ENCODE results near the gene CIAO3. TPM values are rescaled to one million over a fixed set of nuclear protein-coding genes. Genes with fewer than 3 reads are reported as not detected.

Gene CIAO3
- total and polyA plus RNA-seq, 3 donors from 2014 or later, result 28.9 to 59.0 (median 58.0) TPM

GRCh38 chr16:783404-784161 lies 42.8 kb upstream of the CIAO3 start:
- no peak for DNase-seq

DNA sequence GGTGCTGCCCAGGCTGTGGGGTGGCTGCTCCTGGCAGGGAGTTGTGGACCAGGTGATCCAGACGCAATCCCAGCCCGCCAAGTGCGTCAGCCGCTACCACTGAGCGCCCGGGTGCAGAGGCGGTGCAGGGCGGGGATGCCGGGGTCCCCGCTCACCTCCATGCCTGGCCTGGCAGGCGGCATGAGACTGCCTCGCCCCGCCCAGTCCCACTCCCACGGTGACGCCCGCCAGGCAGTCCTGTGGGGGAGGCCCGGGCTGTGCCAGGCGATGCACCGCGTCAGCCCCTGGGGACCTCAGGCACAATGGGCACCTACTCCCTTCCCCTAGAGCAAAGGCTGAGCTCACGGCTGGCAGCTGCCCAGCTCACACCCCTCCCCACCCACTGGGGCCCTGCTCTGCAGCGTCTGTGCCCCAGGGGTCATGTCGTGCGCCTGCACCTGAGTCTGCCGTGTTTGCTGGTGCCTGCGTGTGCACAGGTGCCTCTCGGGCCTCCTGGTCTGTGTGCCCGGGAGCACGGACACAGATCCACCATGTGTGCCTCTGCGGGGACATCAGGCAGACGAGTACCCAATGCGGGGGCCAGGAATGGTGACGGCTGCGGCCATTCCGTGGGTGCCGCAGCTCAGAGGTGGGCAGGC lies 42.1 kb upstream of the CIAO3 start:
- no peak for DNase-seq
- no peak overlapping the region for H3K27ac ChIP-seq
- intact Hi-C loops (cut with DNase I; ENCODE audit: low total_unique reads), result no loop called here
- no peak for TF ChIP-seq CTCF (IDR thresholded peaks at IDR 0.05)
- TF ChIP-seq POLR2A (IDR thresholded peaks at IDR 0.05), result no peak
- no peaks in the 10 kb centered on the region for H3K9me3 ChIP-seq
- H3K36me3 ChIP-seq (ENCODE audit: low read depth, missing control alignments), result no peaks in the 10 kb centered on the region
- H3K4me3 ChIP-seq, result no peak overlapping the region
- H3K27me3 ChIP-seq, result no peaks in the 10 kb centered on the region
- H3K4me1 ChIP-seq, result peaks cover 16% of the 10 kb centered on the region
- WGBS, 2 donors, result 68 to 76% methylated on average over 5 to 36 of the region's 36 CpGs

More at GRCh38 chr16:783404-784161, 42.8 kb upstream of the CIAO3 start:
- H3K4me3 ChIP-seq, result no peak overlapping the region
- H3K27ac ChIP-seq, result no peak overlapping the region
- no peaks in the 10 kb centered on the region for H3K36me3 ChIP-seq (ENCODE audit: low read depth, missing control alignments)
- TF ChIP-seq POLR2A (IDR thresholded peaks at IDR 0.05) (no peak), CTCF (IDR thresholded peaks at IDR 0.05) (no peak)
- peaks cover 16% of the 10 kb centered on the region for H3K4me1 ChIP-seq
- no peaks in the 10 kb centered on the region for H3K27me3 ChIP-seq
- 44% methylated on average over 16 of the region's 17 CpGs; no CpG with 5 or more reads in 1 of the 2 donors for WGBS, 2 donors
- H3K9me3 ChIP-seq, result no peaks in the 10 kb centered on the region
- intact Hi-C loops (cut with DNase I; ENCODE audit: low total_unique reads), result no loop called here

GRCh38 chr16:782258-782657 lies 41.5 kb upstream of the CIAO3 start:
- DNase-seq, result no peak
- Histone ChIP-seq H3K9me3 (no peaks in the 10 kb centered on the region), H3K4me1 (peaks cover 11% of the 10 kb centered on the region), H3K27ac (no peak overlapping the region), H3K4me3 (no peak overlapping the region), H3K27me3 (no peaks in the 10 kb centered on the region), H3K36me3 (ENCODE audit: low read depth, missing control alignments) (no peaks in the 10 kb centered on the region)
- 59 to 68% methylated on average over 5 to 6 of the region's 6 CpGs for WGBS, 2 donors
- no peak for TF ChIP-seq POLR2A (IDR thresholded peaks at IDR 0.05)
- TF ChIP-seq CTCF (IDR thresholded peaks at IDR 0.05), result no peak
- intact Hi-C loops (cut with DNase I; ENCODE audit: low total_unique reads), result no loop called here

GRCh38 chr16:781346-782010 lies 40.7 kb upstream of the CIAO3 start:
- no peak for DNase-seq
- intact Hi-C loops (cut with DNase I; ENCODE audit: low total_unique reads), result no loop called here
- no peaks in the 10 kb centered on the region for H3K36me3 ChIP-seq (ENCODE audit: low read depth, missing control alignments)
- no peak overlapping the region for H3K27ac ChIP-seq
- H3K4me1 ChIP-seq, result peaks cover 7% of the 10 kb centered on the region
- no peaks in the 10 kb centered on the region for H3K9me3 ChIP-seq
- WGBS, 2 donors, result 40 to 63% methylated on average over 1 to 17 of the region's 19 CpGs
- H3K27me3 ChIP-seq, result no peaks in the 10 kb centered on the region
- H3K4me3 ChIP-seq, result no peak overlapping the region
- TF ChIP-seq CTCF (IDR thresholded peaks at IDR 0.05) (no peak), POLR2A (IDR thresholded peaks at IDR 0.05) (no peak)

Measured in testis (tissue), 3 donors.